ENCODE data around the gene SCN1B. TPM values are rescaled to one million over a fixed set of nuclear protein-coding genes. Genes with fewer than 3 reads are reported as not detected.

Gene SCN1B
- total and polyA plus RNA-seq, 10 of the 15 experiments (the other 5 are each of a cell fraction or from before 2014, with no cell fraction given) = 0.04 to 0.54 (median 0.11) TPM; not detected in 3

DNA sequence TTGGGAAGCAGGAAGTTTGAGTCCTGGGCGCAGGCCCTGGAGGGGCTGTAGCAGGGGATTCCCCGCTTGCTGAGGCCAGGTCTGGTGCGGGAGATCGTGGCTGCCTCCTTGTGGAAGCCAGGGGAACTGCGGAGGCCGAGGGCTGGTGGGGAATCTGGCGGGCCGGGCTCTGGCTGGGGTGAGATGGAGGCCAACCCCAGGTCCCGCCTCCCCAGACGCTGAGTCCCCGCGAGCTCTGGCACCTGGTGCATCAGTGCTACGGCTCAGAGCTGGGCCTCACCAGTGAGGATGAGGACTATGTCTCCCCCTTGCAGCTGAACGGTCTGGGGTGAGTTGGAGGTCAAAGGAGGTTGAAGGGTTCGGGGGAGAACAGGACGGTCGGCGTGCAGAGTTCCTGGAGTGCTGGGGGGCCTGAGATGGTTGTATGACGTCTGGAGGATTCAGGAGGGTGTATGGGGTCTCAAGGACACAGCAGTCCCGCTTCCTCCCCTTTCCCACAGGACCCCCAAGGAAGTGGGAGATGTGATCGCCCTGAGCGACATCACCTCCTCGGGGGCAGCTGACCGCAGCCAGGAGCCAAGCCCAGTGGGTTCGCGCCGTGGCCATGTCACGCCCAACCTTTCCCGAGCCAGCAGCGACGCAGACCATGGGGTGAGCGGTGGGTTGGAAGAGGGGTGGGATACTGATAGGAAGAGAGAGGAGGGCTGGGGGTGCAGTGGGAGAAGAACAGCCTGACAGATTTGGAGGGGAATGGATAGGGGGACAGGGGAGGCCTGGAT lies 17.0 kb upstream of the SCN1B start:
- H4K20me1 ChIP-seq (ENCODE audit: control insufficient read depth, insufficient read depth) = no peaks in the 10 kb centered on the region
- H3K27me3 ChIP-seq (replicated peaks in 1 of 2; ENCODE audit: control insufficient read depth in 2 of 2, insufficient read depth in 2 of 2, low read length in 1 of 2) = no peaks in the 10 kb centered on the region
- 52% methylated on average over 30 of the region's 32 CpGs for WGBS (ENCODE audit: insufficient coverage, insufficient replicate concordance, low lambda C conversion rate, missing lambda C conversion rate)
- FAIRE-seq (peak; percentile 23), DNase-seq (ENCODE audit: low read depth, low spot score) (no peak), ATAC-seq (peak; percentile 93)
- H3K27ac ChIP-seq (ENCODE audit: control insufficient read depth, insufficient read depth) = no peak overlapping the region
- no peak overlapping the region for H3K9ac ChIP-seq (ENCODE audit: control insufficient read depth, insufficient read depth, low read length)
- RAD21 ChIA-PET (ENCODE audit: unreplicated experiment) = interaction anchor here (0.7 to 3.0 kb wide), 3 partner anchors 24 to 39 kb away, joined by 3 to 13 read pairs (median 5); no protein-coding TSS in a partner anchor
- H2AFZ ChIP-seq (ENCODE audit: control insufficient read depth, low read depth, low read length) = no peak overlapping the region
- no peak overlapping the region for H3K4me3 ChIP-seq
- in situ Hi-C loops (cut with MboI) = loop anchor here (5.0 kb wide), 1 partner anchor 36 kb away; no protein-coding TSS in a partner anchor
- peaks cover 10 to 38% of the 10 kb centered on the region in 2 experiments for H3K36me3 ChIP-seq (ENCODE audit: control insufficient read depth in 2 of 2, insufficient read depth in 2 of 2, low read length in 1 of 2)
- POLR2A ChIA-PET = interaction anchor here (1.0 kb wide), 1 partner anchor 24 kb away, joined by 3 read pairs; no protein-coding TSS in a partner anchor
- SMC1A ChIA-PET (ENCODE audit: uncharacterized antibody, unreplicated experiment) = interaction anchor here (1.6 to 2.6 kb wide), 2 partner anchors 39 to 49 kb away, joined by 6 to 17 read pairs; partner anchors contain the start of gene ZNF792
- CTCF ChIA-PET = interaction anchor here (0.7 to 4.9 kb wide), 12 partner anchors 10 to 84 kb away, joined by 3 to 62 read pairs (median 4); no protein-coding TSS in a partner anchor
- H3K9me3 ChIP-seq (replicated peaks; ENCODE audit: control insufficient read depth, insufficient read depth, low read length) = no peaks in the 10 kb centered on the region
- no peak overlapping the region for H3K4me2 ChIP-seq (ENCODE audit: control insufficient read depth, insufficient read depth)
- H3K79me2 ChIP-seq (ENCODE audit: control insufficient read depth, insufficient read depth, low read length) = no peaks in the 10 kb centered on the region
- H3K4me1 ChIP-seq (ENCODE audit: control insufficient read depth, insufficient read depth, low read length) = peaks cover 11% of the 10 kb centered on the region
- intact Hi-C loops (cut with micrococcal nuclease; ENCODE audit: unreplicated experiment) = loop anchor here (1.0 kb wide), 1 partner anchor 40 kb away; no protein-coding TSS in a partner anchor
- no TSS peak for BruUV-seq (replicated peaks)
- peak; percentile 18; the same call in 1 of the 2 replicates for TF ChIP-seq EED (IDR thresholded peaks at IDR 0.05; ENCODE audit: low read depth)
- no peak for TF ChIP-seq SPI1 (IDR thresholded peaks at IDR 0.05; ENCODE audit: borderline replicate concordance, insufficient read depth, low read depth, low read length)
- no peak for TF ChIP-seq POU2F2 (IDR thresholded peaks at IDR 0.05; ENCODE audit: borderline replicate concordance, low read depth, low read length)
- TF ChIP-seq RAD51 (IDR thresholded peaks at IDR 0.05) = no peak
- TF ChIP-seq RELA (IDR thresholded peaks at IDR 0.05; ENCODE audit: borderline replicate concordance, partially characterized antibody) = peak; percentile 54
- TF ChIP-seq NFYB (IDR thresholded peaks at IDR 0.05; ENCODE audit: insufficient read depth, low read depth, low read length) = no peak
- TF ChIP-seq KDM1A (IDR thresholded peaks at IDR 0.05; ENCODE audit: borderline replicate concordance) = no peak
- peak; percentile 46; the same call in 1 of the 2 replicates for TF ChIP-seq IKZF1 (conservative IDR thresholded peaks at IDR 0.05)
- TF ChIP-seq, protein P1, sequence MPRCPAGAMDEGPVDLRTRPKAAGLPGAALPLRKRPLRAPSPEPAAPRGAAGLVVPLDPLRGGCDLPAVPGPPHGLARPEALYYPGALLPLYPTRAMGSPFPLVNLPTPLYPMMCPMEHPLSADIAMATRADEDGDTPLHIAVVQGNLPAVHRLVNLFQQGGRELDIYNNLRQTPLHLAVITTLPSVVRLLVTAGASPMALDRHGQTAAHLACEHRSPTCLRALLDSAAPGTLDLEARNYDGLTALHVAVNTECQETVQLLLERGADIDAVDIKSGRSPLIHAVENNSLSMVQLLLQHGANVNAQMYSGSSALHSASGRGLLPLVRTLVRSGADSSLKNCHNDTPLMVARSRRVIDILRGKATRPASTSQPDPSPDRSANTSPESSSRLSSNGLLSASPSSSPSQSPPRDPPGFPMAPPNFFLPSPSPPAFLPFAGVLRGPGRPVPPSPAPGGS (IDR thresholded peaks at IDR 0.05; ENCODE audit: borderline replicate concordance, insufficient read depth, low read depth, low read length, poor library complexity, severe bottlenecking) = no peak
- no peak for TF ChIP-seq TCF7 (IDR thresholded peaks at IDR 0.05; ENCODE audit: borderline replicate concordance)
- no peak for TF ChIP-seq TCF3 (IDR thresholded peaks at IDR 0.05; ENCODE audit: borderline replicate concordance, insufficient read depth, low read depth, low read length)
- TF ChIP-seq JUND (IDR thresholded peaks at IDR 0.05; ENCODE audit: low read depth, low read length) = 0 out of 2 replicates have a peak, but pooled peaks have one; percentile 20
- TF ChIP-seq MEF2A (IDR thresholded peaks at IDR 0.05; ENCODE audit: insufficient read depth, low read depth, low read length) = 0 out of 2 replicates have a peak, but pooled peaks have one; percentile 22
- TF ChIP-seq SMC3 (IDR thresholded peaks at IDR 0.05; ENCODE audit: borderline replicate concordance, low read length) = peak; percentile 97
- TF ChIP-seq MYC (IDR thresholded peaks at IDR 0.05; ENCODE audit: insufficient read depth, insufficient read length, insufficient replicate concordance, low read length, severe bottlenecking) = no peak
- TF ChIP-seq GABPA (IDR thresholded peaks at IDR 0.05; ENCODE audit: low read depth) = no peak
- TF ChIP-seq MXI1 (IDR thresholded peaks at IDR 0.05; ENCODE audit: low read depth, low read length) = no peak
- no peak for TF ChIP-seq ATF3 (IDR thresholded peaks at IDR 0.05; ENCODE audit: borderline replicate concordance, extremely low read depth, low read depth, low read length)
- TF ChIP-seq RAD21 (IDR thresholded peaks at IDR 0.05; ENCODE audit: insufficient read depth, low read depth, low read length) = peak; percentile 94
